HL-60 (cell line): ENCODE data around the gene CENPP.

Experiments used
- GABPA ChIP-seq: IDR thresholded peaks from 2 replicates; pipeline ENCODE4 v1.6.1; 2012; ENCODE audit warnings: low read depth
- SPI1 ChIP-seq: IDR thresholded peaks from 2 replicates; pipeline ENCODE4 v1.6.1; 2012; ENCODE audit warnings: low read depth, mild to moderate bottlenecking, borderline replicate concordance
- TF ChIP-seq, protein P1 (sequence below): IDR thresholded peaks from one replicate; pipeline ENCODE4 v1.5.1; 2011; ENCODE audit warnings: low read length, control low read depth, inconsistent platforms; ENCODE audit not compliant: insufficient read depth
- TF ChIP-seq, protein P2 (sequence below): IDR thresholded peaks from 2 replicates; pipeline ENCODE4 v1.6.1; 2012; ENCODE audit warnings: low read depth; ENCODE audit not compliant: insufficient replicate concordance

DNA sequence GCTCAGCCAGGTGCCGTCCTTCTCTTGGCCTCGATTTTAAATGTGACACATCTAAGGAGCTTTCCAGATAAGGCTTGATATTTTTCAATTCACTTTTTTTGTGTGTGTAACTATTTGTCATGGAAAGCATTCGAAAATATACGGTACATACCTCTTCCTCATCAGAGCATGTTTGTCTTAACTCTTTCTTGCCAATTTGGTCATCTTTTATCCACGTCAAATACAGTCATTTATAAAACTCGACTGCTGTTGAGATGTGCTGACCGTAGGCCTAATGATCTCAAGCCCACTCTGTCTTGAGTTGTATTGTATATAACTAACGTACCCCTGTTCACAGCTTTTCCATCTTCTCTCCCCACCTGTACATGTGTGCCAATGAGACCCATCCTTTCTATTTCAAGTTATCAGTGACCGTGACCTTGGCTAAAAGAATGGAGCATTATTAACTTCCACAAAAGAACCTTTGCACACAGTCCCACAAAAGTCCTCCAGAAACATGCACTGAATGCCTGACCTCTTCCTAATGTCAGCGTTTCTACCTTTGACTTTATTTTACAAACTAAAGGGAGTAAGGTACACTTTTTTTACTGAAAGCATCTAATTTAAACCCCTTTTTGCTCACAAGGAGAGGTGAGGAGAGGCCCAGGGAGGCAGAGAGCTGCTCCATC is 282.6 kb downstream of the CENPP start:
- TF ChIP-seq, protein P1, sequence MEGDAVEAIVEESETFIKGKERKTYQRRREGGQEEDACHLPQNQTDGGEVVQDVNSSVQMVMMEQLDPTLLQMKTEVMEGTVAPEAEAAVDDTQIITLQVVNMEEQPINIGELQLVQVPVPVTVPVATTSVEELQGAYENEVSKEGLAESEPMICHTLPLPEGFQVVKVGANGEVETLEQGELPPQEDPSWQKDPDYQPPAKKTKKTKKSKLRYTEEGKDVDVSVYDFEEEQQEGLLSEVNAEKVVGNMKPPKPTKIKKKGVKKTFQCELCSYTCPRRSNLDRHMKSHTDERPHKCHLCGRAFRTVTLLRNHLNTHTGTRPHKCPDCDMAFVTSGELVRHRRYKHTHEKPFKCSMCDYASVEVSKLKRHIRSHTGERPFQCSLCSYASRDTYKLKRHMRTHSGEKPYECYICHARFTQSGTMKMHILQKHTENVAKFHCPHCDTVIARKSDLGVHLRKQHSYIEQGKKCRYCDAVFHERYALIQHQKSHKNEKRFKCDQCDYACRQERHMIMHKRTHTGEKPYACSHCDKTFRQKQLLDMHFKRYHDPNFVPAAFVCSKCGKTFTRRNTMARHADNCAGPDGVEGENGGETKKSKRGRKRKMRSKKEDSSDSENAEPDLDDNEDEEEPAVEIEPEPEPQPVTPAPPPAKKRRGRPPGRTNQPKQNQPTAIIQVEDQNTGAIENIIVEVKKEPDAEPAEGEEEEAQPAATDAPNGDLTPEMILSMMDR, result no peak
- no peak for TF ChIP-seq SPI1
- TF ChIP-seq, protein P2, sequence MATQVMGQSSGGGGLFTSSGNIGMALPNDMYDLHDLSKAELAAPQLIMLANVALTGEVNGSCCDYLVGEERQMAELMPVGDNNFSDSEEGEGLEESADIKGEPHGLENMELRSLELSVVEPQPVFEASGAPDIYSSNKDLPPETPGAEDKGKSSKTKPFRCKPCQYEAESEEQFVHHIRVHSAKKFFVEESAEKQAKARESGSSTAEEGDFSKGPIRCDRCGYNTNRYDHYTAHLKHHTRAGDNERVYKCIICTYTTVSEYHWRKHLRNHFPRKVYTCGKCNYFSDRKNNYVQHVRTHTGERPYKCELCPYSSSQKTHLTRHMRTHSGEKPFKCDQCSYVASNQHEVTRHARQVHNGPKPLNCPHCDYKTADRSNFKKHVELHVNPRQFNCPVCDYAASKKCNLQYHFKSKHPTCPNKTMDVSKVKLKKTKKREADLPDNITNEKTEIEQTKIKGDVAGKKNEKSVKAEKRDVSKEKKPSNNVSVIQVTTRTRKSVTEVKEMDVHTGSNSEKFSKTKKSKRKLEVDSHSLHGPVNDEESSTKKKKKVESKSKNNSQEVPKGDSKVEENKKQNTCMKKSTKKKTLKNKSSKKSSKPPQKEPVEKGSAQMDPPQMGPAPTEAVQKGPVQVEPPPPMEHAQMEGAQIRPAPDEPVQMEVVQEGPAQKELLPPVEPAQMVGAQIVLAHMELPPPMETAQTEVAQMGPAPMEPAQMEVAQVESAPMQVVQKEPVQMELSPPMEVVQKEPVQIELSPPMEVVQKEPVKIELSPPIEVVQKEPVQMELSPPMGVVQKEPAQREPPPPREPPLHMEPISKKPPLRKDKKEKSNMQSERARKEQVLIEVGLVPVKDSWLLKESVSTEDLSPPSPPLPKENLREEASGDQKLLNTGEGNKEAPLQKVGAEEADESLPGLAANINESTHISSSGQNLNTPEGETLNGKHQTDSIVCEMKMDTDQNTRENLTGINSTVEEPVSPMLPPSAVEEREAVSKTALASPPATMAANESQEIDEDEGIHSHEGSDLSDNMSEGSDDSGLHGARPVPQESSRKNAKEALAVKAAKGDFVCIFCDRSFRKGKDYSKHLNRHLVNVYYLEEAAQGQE, result no peak
- TF ChIP-seq GABPA, result no peak
